ENCODE data around the gene RAI1. TPM values are rescaled to one million over a fixed set of nuclear protein-coding genes. Genes with fewer than 3 reads are reported as not detected.

The RAI1 gene, protein sequence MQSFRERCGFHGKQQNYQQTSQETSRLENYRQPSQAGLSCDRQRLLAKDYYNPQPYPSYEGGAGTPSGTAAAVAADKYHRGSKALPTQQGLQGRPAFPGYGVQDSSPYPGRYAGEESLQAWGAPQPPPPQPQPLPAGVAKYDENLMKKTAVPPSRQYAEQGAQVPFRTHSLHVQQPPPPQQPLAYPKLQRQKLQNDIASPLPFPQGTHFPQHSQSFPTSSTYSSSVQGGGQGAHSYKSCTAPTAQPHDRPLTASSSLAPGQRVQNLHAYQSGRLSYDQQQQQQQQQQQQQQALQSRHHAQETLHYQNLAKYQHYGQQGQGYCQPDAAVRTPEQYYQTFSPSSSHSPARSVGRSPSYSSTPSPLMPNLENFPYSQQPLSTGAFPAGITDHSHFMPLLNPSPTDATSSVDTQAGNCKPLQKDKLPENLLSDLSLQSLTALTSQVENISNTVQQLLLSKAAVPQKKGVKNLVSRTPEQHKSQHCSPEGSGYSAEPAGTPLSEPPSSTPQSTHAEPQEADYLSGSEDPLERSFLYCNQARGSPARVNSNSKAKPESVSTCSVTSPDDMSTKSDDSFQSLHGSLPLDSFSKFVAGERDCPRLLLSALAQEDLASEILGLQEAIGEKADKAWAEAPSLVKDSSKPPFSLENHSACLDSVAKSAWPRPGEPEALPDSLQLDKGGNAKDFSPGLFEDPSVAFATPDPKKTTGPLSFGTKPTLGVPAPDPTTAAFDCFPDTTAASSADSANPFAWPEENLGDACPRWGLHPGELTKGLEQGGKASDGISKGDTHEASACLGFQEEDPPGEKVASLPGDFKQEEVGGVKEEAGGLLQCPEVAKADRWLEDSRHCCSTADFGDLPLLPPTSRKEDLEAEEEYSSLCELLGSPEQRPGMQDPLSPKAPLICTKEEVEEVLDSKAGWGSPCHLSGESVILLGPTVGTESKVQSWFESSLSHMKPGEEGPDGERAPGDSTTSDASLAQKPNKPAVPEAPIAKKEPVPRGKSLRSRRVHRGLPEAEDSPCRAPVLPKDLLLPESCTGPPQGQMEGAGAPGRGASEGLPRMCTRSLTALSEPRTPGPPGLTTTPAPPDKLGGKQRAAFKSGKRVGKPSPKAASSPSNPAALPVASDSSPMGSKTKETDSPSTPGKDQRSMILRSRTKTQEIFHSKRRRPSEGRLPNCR (N-terminal part only)
- 35.1 to 51.1 TPM (median 45.2 TPM) in 5 replicates for total RNA-seq (2022; extraction: Qiagen RNA extraction)

DNA sequence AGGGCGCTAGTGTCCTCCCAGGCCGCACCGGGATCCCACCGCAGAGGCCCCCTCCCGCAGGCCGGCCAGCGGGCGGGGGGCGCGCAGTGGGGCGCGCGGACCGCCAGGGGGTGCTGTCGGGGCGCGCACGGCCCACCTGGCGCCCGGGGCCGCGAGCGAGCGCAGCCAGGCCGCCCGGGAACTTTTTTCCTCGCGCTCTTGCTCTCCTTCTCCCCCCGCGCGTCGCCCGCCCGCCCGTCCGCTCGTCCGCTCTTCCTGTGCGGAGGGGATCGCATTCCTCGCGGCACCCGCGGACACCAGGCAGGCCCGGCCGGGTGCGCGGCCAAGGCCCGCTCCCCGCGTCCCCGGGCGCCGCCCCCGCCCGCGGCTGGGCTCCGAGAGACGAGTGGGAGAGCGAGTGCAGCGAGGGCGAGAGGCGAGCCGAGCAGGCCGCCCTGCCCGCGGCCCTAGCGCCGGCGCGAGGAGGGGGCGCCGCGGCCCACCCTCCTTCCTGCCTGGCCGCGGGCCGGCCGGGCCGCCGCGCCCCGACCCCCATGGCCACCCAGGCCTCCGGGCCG is at the start of gene RAI1:
TSS of gene RAI1 (plus strand) at position 272 of the 557 bp plus-strand sequence. CDS start 111,491 bp downstream, outside the sequence.

DNA sequence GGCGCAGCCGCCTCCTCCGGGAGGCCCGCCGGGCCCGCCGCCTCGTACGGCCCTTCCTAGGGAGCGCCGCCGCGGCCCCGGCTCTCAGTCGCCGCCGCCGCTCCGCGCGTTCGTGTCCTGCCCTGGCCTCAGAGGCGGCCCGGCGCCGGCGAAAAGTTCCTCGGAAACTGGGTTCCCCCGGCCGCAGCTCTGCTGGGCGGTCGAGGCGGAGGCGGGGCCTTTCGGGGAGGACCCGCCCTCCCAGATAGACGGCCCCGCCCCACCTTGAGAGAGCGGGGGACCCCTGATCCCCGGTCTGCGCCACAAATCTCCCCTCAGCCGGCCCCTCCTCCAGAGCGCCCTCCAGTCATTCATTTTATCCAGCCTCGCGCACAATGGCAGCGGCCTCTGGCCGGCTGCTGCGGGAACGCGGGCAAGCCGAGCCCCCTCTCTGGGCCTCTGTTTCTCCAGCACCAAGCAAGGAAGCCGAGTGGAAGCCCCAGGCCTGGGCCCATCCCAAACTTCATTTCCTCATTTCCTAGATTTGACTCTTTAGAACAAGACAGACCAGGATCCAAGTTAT is 155.6 kb downstream of the RAI1 start, which contains the start of gene SREBF1:
TSS of gene SREBF1 (minus strand) at position 169 of the 562 bp plus-strand sequence. CDS start 169 bp downstream, outside the sequence.

Other genes with a start within 250 kb of the RAI1 start
- 18.5 to 21.4 TPM (median 18.9 TPM) in 5 replicates for gene MED9, start 204.5 kb upstream of the RAI1 start, total RNA-seq (2022; extraction: Qiagen RNA extraction)
- gene RASD1, start 185.1 kb upstream of the RAI1 start, total RNA-seq (2022; extraction: Qiagen RNA extraction) = 3.0 to 6.2 TPM (median 5.2 TPM) in 5 replicates
- 57.4 to 68.2 TPM (median 61.9 TPM) in 5 replicates for gene PEMT, start 89.8 kb upstream of the RAI1 start, total RNA-seq (2022; extraction: Qiagen RNA extraction)
- 57.2 to 81.2 TPM (median 75.6 TPM) in 5 replicates for gene SREBF1, start 155.5 kb downstream of the RAI1 start, total RNA-seq (2022; extraction: Qiagen RNA extraction)

Data from A549 treated with dexamethasone at 1 μM for 4 hours (cell line).